Breast epithelium (tissue), 4 donors: Measurements from ENCODE around the gene GALNT5. TPM values are rescaled to one million over a fixed set of nuclear protein-coding genes. Genes with fewer than 3 reads are reported as not detected.

Experiments
- DNase-seq, 2 donors: peaks; one replicate each; pipeline ENCODE4 v3.0.0-alpha.2; 2019; ENCODE audit warnings: low spot score in 2 of 2
- H3K27ac ChIP-seq, 2 donors: fragments of 200-600 bp; sonication (generic) in 1 of 2; one replicate each; pipeline ENCODE4 v1.5.1; 2016 to 2019; ENCODE audit warnings: mild to moderate bottlenecking in 1 of 2
- H3K27me3 ChIP-seq, 2 donors: fragments of 200-600 bp; sonication (generic) in 1 of 2; one replicate each; pipeline versions ENCODE4 v1.5.1 to v1.6.0; 2017 to 2019; ENCODE audit warnings: control low read depth in 1 of 2, mild to moderate bottlenecking in 1 of 2
- H3K36me3 ChIP-seq: fragments of 200-600 bp; one replicate; pipeline ENCODE4 v1.5.1; 2019
- H3K4me1 ChIP-seq, 2 donors: fragments of 200-600 bp; sonication (generic); one replicate each; pipeline ENCODE4 v1.5.1; 2016 to 2019; ENCODE audit warnings: control low read depth in 1 of 2
- H3K4me3 ChIP-seq, 3 donors: fragments of 200-600 bp; sonication (generic); 1 replicate in 2 of 3; 2 replicates in 1 of 3; pipeline ENCODE4 v1.5.1; 2016 to 2019; ENCODE audit warnings: mild to moderate bottlenecking in 3 of 3, moderate library complexity in 2 of 3
- H3K9me3 ChIP-seq, 2 donors: fragments of 200-600 bp; sonication (generic) in 1 of 2; one replicate each; pipeline ENCODE4 v1.5.1; 2016 to 2019; ENCODE audit warnings: control low read depth in 1 of 2
- POLR2A ChIP-seq: fragments of 450-650 bp; IDR thresholded peaks from one replicate; pipeline ENCODE4 v1.6.1; 2016; ENCODE audit warnings: antibody characterized with exemption, mild to moderate bottlenecking, moderate library complexity
- POLR2AphosphoS5 ChIP-seq, 3 donors: sonication (generic); formaldehyde crosslinking; IDR thresholded peaks; one replicate each; pipeline ENCODE4 v1.6.1; 2017; ENCODE audit warnings: antibody characterized with exemption in 3 of 3
- intact Hi-C: fragments of 100-400 bp; cut with DNase I; formaldehyde crosslinking; loops from one replicate; pipeline ENCODE4 v1.15.1; 2023; ENCODE audit warnings: low total_unique reads
- total RNA-seq, 3 donors: library from RNA; depleted of rRNA; stranded (reverse); fragments of >200 nt; gene quantifications; one replicate each; pipeline ENCODE4 v1.1.0, GENCODE V29; 2016
- TF ChIP-seq, protein P1 (sequence below), 3 donors: fragments of 450-650 bp; IDR thresholded peaks; one replicate each; pipeline ENCODE4 v1.5.1; 2016 to 2017; ENCODE audit warnings: antibody characterized with exemption in 3 of 3, mild to moderate bottlenecking in 3 of 3, moderate library complexity in 3 of 3

Gene GALNT5
- total RNA-seq, 3 donors from 2014 or later, result 0.16 to 2.0 (median 1.6) TPM

DNA sequence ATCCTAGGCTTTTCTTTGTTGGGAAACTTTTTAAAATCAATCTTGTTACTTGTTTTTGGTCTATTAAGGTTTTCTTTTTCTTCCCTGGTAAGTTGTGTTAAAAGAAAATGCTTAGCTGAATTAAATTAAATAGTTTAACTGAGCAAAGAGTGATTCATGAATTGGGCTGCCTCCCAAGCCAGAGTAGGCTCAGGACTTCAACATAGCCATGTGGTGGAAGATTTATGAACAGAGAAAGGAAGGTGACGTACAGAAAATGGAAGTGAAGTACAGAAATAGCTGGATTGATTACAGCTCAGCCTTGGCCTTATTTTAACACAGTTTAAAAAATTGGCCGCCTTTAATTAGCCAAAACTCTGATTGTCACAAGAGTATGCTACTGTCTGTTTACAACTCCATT lies 27.9 kb upstream of the GALNT5 start:
- no peak for DNase-seq
- TF ChIP-seq POLR2AphosphoS5 (IDR thresholded peaks at IDR 0.05) (no peak), POLR2A (no peak)
- TF ChIP-seq, protein P1, sequence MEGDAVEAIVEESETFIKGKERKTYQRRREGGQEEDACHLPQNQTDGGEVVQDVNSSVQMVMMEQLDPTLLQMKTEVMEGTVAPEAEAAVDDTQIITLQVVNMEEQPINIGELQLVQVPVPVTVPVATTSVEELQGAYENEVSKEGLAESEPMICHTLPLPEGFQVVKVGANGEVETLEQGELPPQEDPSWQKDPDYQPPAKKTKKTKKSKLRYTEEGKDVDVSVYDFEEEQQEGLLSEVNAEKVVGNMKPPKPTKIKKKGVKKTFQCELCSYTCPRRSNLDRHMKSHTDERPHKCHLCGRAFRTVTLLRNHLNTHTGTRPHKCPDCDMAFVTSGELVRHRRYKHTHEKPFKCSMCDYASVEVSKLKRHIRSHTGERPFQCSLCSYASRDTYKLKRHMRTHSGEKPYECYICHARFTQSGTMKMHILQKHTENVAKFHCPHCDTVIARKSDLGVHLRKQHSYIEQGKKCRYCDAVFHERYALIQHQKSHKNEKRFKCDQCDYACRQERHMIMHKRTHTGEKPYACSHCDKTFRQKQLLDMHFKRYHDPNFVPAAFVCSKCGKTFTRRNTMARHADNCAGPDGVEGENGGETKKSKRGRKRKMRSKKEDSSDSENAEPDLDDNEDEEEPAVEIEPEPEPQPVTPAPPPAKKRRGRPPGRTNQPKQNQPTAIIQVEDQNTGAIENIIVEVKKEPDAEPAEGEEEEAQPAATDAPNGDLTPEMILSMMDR (IDR thresholded peaks at IDR 0.05), result no peak
- Histone ChIP-seq H3K4me1 (no peaks in the 10 kb centered on the region), H3K9me3 (no peaks in the 10 kb centered on the region), H3K4me3 (no peak overlapping the region), H3K27me3 (no peaks in the 10 kb centered on the region), H3K27ac (no peak overlapping the region), H3K36me3 (no peaks in the 10 kb centered on the region)
- intact Hi-C loops, result no loop called here

DNA sequence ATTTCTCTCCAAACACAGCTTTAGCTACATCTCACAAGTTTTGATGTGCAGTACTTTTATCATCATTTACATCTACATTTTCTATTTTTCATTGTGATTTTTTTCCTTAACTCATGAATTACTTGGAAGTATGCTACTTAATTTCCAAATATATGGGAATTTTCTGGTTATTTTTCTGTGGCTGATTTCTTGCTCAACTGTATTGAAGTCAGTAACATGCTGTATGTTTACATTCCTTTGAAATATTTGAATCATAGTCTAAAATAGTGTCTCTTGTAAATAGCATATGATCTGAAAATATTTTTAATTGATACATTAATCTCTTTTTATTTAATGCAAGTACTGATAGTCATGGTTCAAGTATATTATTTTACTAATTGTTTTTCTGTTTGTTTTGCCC lies 26.0 kb upstream of the GALNT5 start:
- H3K4me3 ChIP-seq, result no peak overlapping the region
- H3K36me3 ChIP-seq, result no peaks in the 10 kb centered on the region
- no peaks in the 10 kb centered on the region for H3K27me3 ChIP-seq
- intact Hi-C loops, result no loop called here
- no peak for TF ChIP-seq POLR2A
- no peak for TF ChIP-seq POLR2AphosphoS5 (IDR thresholded peaks at IDR 0.05)
- TF ChIP-seq, protein P1 (IDR thresholded peaks at IDR 0.05), result no peak
- no peak for DNase-seq
- no peaks in the 10 kb centered on the region for H3K4me1 ChIP-seq
- no peak overlapping the region for H3K27ac ChIP-seq
- no peaks in the 10 kb centered on the region for H3K9me3 ChIP-seq

DNA sequence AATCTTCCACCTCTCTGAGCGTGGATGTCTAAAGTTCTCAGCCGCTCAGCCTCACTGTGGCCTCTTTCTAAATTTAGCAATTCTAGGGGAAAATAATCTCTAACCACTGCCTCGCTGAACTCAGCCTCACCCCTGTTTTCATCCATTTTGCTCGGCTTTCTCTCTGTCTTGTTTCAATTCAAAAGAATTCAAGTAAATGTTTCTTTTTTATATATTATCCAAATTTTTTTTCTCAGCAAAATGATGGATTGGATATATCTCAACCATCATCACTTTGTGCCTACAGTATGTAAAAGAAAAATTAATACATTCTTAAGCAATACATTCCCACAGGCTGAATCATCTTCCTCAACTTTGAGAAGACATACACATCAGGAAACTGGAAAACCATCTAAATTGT lies 24.0 kb upstream of the GALNT5 start:
- Histone ChIP-seq H3K9me3 (no peaks in the 10 kb centered on the region), H3K4me1 (no peaks in the 10 kb centered on the region), H3K4me3 (no peak overlapping the region), H3K27ac (no peak overlapping the region), H3K36me3 (no peaks in the 10 kb centered on the region), H3K27me3 (no peaks in the 10 kb centered on the region)
- no peak for TF ChIP-seq POLR2A
- no peak for TF ChIP-seq POLR2AphosphoS5 (IDR thresholded peaks at IDR 0.05)
- TF ChIP-seq, protein P1 (IDR thresholded peaks at IDR 0.05), result no peak
- no peak for DNase-seq
- intact Hi-C loops, result no loop called here

DNA sequence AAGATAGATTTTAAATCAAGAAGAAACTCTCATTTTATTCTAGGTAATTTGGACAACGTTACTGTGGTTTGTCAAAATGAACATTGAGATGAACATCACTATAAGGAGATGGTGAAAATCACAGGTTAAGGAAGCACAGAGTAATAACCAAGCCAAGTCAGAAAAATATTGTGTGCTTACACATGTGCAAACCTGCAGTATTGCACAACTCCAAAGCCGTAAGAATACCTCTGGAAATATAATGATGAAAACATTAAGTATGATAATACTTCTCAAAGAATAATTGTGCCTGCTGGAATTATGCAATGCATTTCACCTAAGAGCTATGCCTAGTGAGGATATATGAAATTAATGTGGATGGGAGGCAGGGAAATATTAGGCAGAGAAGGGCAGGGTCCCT lies 21.1 kb upstream of the GALNT5 start:
- Histone ChIP-seq H3K4me3 (no peak overlapping the region), H3K4me1 (no peaks in the 10 kb centered on the region), H3K27ac (no peak overlapping the region), H3K27me3 (no peaks in the 10 kb centered on the region), H3K36me3 (no peaks in the 10 kb centered on the region), H3K9me3 (no peaks in the 10 kb centered on the region)
- intact Hi-C loops, result no loop called here
- no peak for DNase-seq
- TF ChIP-seq, protein P1 (IDR thresholded peaks at IDR 0.05), result no peak
- TF ChIP-seq POLR2AphosphoS5 (IDR thresholded peaks at IDR 0.05), result no peak
- TF ChIP-seq POLR2A, result no peak

DNA sequence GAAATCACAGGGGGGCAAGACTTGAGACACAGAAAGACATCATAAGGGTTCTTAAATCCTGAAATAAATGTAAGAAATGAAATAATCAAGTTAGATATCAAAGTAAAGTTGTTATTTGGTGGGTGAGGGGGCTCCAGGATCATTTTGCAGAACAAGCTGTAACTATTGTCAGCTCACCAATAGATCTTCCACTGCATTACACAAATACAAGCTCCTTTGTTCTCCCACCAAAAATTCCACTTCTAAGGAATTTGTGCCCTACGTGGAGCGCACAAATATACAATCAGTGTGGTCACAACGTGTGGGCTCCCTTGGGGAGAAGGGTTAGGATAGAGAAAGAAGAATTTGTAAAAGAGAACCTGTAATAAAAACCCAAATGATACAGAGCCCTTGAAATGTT lies 19.2 kb upstream of the GALNT5 start:
- Histone ChIP-seq H3K4me1 (no peaks in the 10 kb centered on the region), H3K27me3 (no peaks in the 10 kb centered on the region), H3K27ac (no peak overlapping the region), H3K9me3 (no peaks in the 10 kb centered on the region), H3K36me3 (no peaks in the 10 kb centered on the region), H3K4me3 (no peak overlapping the region)
- intact Hi-C loops, result no loop called here
- TF ChIP-seq POLR2A, result no peak
- TF ChIP-seq POLR2AphosphoS5 (IDR thresholded peaks at IDR 0.05), result no peak
- TF ChIP-seq, protein P1 (IDR thresholded peaks at IDR 0.05), result no peak
- DNase-seq, result no peak
